SU-DHL-6 (cell line): ENCODE results near the gene SMARCC2.

Experiments used
- H2AFZ ChIP-seq: fragments of 200-600 bp; sonication (generic); 2 replicates; pipeline ENCODE4 v1.6.1; 2014; ENCODE audit warnings: low read depth, mild to moderate bottlenecking, moderate library complexity, mixed read lengths, antibody characterized with exemption, low read length; ENCODE audit not compliant: severe bottlenecking
- H3F3A ChIP-seq: fragments of 200-600 bp; shearing (Covaris generic); 2 replicates; pipeline ENCODE4 v1.6.0; 2016; ENCODE audit warnings: antibody characterized with exemption, mild to moderate bottlenecking; ENCODE audit not compliant: insufficient read depth
- H3K27ac ChIP-seq: fragments of 200-600 bp; sonication (generic); 2 replicates; pipeline ENCODE4 v1.5.1; 2016; ENCODE audit warnings: low read depth, mild to moderate bottlenecking, low read length, moderate library complexity, mixed read lengths
- H3K27me3 ChIP-seq: fragments of 200-600 bp; sonication (generic), shearing (Covaris generic); 2 replicates; pipeline ENCODE4 v1.6.0; 2014; ENCODE audit warnings: mild to moderate bottlenecking, low read length
- H3K36me3 ChIP-seq: fragments of 200-600 bp; sonication (generic); 2 replicates; pipeline ENCODE4 v1.6.1; 2014; ENCODE audit warnings: mild to moderate bottlenecking, low read length, mixed read lengths
- H3K4me2 ChIP-seq: fragments of 300-600, 200-600 bp; shearing (Covaris generic), sonication (generic); 2 replicates; pipeline ENCODE4 v1.6.0; 2014; ENCODE audit warnings: low read length, low read depth, mild to moderate bottlenecking; ENCODE audit not compliant: poor library complexity, severe bottlenecking
- H3K4me3 ChIP-seq: fragments of 200-600 bp; sonication (generic); 2 replicates; pipeline ENCODE4 v1.5.1; 2014; ENCODE audit warnings: antibody characterized with exemption, low read length, mild to moderate bottlenecking, mixed read lengths; ENCODE audit not compliant: insufficient read depth, poor library complexity, severe bottlenecking
- H3K79me2 ChIP-seq: fragments of 200-600 bp; sonication (generic); 2 replicates; pipeline ENCODE4 v1.6.1; 2014; ENCODE audit warnings: mild to moderate bottlenecking, low read length, moderate library complexity; ENCODE audit not compliant: insufficient read depth
- H3K9ac ChIP-seq: fragments of 200-600 bp; sonication (generic); 2 replicates; pipeline ENCODE4 v1.7.0; 2014; ENCODE audit warnings: mild to moderate bottlenecking, low read length
- H3K9me2 ChIP-seq: fragments of 200-600 bp; sonication (generic); replicated peaks from 2 replicates; pipeline ENCODE4 v1.6.1; 2014; ENCODE audit warnings: low read length; ENCODE audit not compliant: insufficient read depth
- H3K9me3 ChIP-seq: fragments of 200-600 bp; sonication (generic); 2 replicates; pipeline ENCODE4 v1.6.1; 2014; ENCODE audit warnings: low read length, mixed read lengths; ENCODE audit not compliant: insufficient read depth
- H4K20me1 ChIP-seq: fragments of 200-600 bp; sonication (generic); 2 replicates; pipeline ENCODE4 v1.6.1; 2014; ENCODE audit warnings: low read depth, mild to moderate bottlenecking, antibody characterized with exemption, low read length, moderate library complexity, mixed read lengths
- EZH2phosphoT487 ChIP-seq: fragments of 200-600 bp; sonication (generic), shearing (Covaris generic); conservative IDR thresholded peaks from 2 replicates; pipeline ENCODE4 v1.6.1; 2018; ENCODE audit warnings: mild to moderate bottlenecking, antibody characterized with exemption, low read length, moderate library complexity, mixed read lengths
- TF ChIP-seq, protein P1 (sequence below): fragments of 200-600 bp; sonication (generic); IDR thresholded peaks from one replicate; pipeline ENCODE4 v1.5.1; 2017; ENCODE audit warnings: antibody characterized with exemption, mild to moderate bottlenecking, low read length, moderate library complexity; ENCODE audit not compliant: insufficient read depth, poor library complexity, severe bottlenecking

SMARCC2 gene

DNA sequence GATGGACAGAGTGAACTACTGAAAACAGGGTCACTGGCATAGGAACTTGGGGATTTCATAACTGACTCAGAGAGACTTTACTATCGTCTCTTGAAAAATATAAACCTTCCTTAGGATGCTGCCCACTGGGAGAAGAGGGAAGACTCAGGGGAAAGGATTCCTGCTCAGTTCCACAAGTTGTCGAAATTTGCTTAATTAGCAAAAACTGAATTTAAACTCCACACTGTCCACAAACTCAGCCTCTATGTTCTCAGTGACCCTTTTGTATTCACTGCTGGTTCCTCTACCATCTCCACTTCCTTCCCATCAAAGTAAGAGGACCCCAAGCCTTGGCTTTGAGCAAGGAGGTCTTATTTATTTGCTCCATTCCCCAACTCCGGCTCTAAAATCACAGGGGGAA lies 44.1 kb downstream of the SMARCC2 start:
- H4K20me1 ChIP-seq: no peaks in the 10 kb centered on the region
- no peak overlapping the region for H3K4me2 ChIP-seq
- no peaks in the 10 kb centered on the region for H3K79me2 ChIP-seq
- no peak overlapping the region for H3K27ac ChIP-seq
- H3K4me3 ChIP-seq: no peak overlapping the region
- H3K9ac ChIP-seq: no peak overlapping the region
- no peaks in the 10 kb centered on the region for H3K9me3 ChIP-seq
- H3K27me3 ChIP-seq: no peaks in the 10 kb centered on the region
- H3F3A ChIP-seq: 0 out of 2 replicates have a peak, but pooled peaks cover 7% of the 10 kb centered on the region
- peaks cover 3% of the 10 kb centered on the region; the same call in 1 of the 2 replicates for H3K36me3 ChIP-seq
- H3K9me2 ChIP-seq: no peaks in the 10 kb centered on the region
- TF ChIP-seq, protein P1, sequence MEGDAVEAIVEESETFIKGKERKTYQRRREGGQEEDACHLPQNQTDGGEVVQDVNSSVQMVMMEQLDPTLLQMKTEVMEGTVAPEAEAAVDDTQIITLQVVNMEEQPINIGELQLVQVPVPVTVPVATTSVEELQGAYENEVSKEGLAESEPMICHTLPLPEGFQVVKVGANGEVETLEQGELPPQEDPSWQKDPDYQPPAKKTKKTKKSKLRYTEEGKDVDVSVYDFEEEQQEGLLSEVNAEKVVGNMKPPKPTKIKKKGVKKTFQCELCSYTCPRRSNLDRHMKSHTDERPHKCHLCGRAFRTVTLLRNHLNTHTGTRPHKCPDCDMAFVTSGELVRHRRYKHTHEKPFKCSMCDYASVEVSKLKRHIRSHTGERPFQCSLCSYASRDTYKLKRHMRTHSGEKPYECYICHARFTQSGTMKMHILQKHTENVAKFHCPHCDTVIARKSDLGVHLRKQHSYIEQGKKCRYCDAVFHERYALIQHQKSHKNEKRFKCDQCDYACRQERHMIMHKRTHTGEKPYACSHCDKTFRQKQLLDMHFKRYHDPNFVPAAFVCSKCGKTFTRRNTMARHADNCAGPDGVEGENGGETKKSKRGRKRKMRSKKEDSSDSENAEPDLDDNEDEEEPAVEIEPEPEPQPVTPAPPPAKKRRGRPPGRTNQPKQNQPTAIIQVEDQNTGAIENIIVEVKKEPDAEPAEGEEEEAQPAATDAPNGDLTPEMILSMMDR: no peak
- no peak for TF ChIP-seq EZH2phosphoT487
- no peak overlapping the region for H2AFZ ChIP-seq

DNA sequence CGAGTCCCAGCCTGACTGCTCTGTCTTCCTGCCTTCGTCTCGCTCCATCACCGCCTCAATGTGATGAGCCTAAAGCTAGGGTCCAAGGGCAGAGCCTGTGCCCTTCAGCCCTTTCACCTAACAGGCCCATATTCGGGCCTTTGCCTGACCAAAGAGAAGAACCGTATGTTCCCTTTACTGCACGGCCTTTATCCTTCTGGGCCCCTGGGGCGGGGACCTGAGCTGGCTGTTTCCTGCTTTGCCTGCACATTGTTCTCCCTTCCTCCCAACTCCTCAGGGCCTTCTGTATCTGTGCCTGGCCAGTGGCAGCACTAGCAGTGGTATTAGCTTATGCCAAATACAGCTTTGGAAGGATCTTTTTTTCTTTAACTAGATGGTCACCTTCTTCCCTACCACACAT lies 45.4 kb downstream of the SMARCC2 start:
- no peaks in the 10 kb centered on the region for H3K9me2 ChIP-seq
- no peak overlapping the region for H3K9ac ChIP-seq
- TF ChIP-seq EZH2phosphoT487: no peak
- TF ChIP-seq, protein P1: no peak
- H3K4me2 ChIP-seq: no peak overlapping the region
- no peak overlapping the region for H2AFZ ChIP-seq
- no peaks in the 10 kb centered on the region for H3K27me3 ChIP-seq
- no peaks in the 10 kb centered on the region for H4K20me1 ChIP-seq
- H3F3A ChIP-seq: 0 out of 2 replicates have a peak, but pooled peaks cover 7% of the 10 kb centered on the region
- peaks cover 3% of the 10 kb centered on the region; the same call in 1 of the 2 replicates for H3K36me3 ChIP-seq
- H3K27ac ChIP-seq: no peak overlapping the region
- no peaks in the 10 kb centered on the region for H3K9me3 ChIP-seq
- H3K79me2 ChIP-seq: no peaks in the 10 kb centered on the region
- H3K4me3 ChIP-seq: no peak overlapping the region

DNA sequence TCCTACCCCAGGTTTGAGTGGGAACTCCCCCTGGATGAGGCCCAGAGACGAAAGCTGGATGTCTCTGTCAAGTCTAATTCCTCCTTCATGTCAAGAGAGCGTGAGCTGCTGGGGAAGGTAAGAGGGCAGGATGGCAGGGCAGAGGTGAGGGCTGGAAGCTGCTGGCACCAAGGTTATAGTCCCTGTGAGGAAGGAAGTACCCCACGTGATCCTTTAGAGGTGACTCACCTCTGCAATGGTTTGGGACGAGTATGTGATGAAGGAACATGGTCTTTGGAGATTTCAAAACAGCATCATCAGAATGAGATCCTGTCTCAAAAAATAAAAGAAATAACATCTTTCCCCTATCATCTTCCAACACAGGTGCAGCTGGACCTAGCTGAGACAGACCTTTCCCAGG lies 46.1 kb downstream of the SMARCC2 start:
- H3K9me2 ChIP-seq: no peaks in the 10 kb centered on the region

More for the DNA sequence above, 46.1 kb downstream of the SMARCC2 start:
- H3F3A ChIP-seq: 0 out of 2 replicates have a peak, but pooled peaks cover 7% of the 10 kb centered on the region
- H3K27ac ChIP-seq: no peak overlapping the region
- no peak overlapping the region for H3K4me2 ChIP-seq
- no peaks in the 10 kb centered on the region for H3K79me2 ChIP-seq
- H3K36me3 ChIP-seq: peaks cover 3% of the 10 kb centered on the region; the same call in 1 of the 2 replicates
- H4K20me1 ChIP-seq: no peaks in the 10 kb centered on the region
- H3K9ac ChIP-seq: no peak overlapping the region
- no peak overlapping the region for H3K4me3 ChIP-seq
- no peaks in the 10 kb centered on the region for H3K9me3 ChIP-seq
- no peak overlapping the region for H2AFZ ChIP-seq
- no peak for TF ChIP-seq EZH2phosphoT487
- TF ChIP-seq, protein P1: no peak
- H3K27me3 ChIP-seq: no peaks in the 10 kb centered on the region
